Brain microvascular endothelial cell (primary cell): ENCODE results near the gene CRABP2.

ENCODE experiments used
- DNase-seq: peaks from one replicate; pipeline ENCODE4 v3.0.0-alpha.2; 2020
- H3K27ac ChIP-seq: fragments of 250-450 bp; sonication (Bioruptor Pico); 2 replicates; pipeline ENCODE4 v1.5.1; 2020; ENCODE audit warnings: mild to moderate bottlenecking, moderate library complexity
- H3K27me3 ChIP-seq: fragments of 250-450 bp; sonication (Bioruptor Pico); replicated peaks from 2 replicates; pipeline ENCODE4 v1.5.1; 2020; ENCODE audit warnings: mild to moderate bottlenecking
- H3K36me3 ChIP-seq: fragments of 250-450 bp; sonication (Bioruptor Pico); replicated peaks from 2 replicates; pipeline ENCODE4 v1.5.1; 2020; ENCODE audit warnings: mild to moderate bottlenecking
- H3K4me3 ChIP-seq: 2 replicates; pipeline ENCODE4 v1.5.1; 2011; ENCODE audit warnings: low read depth, mild to moderate bottlenecking, control low read depth, low read length, moderate library complexity
- in situ Hi-C: cut with HindIII; loops from 2 replicates; pipeline ENCODE4 v1.10.0; 2017; ENCODE audit warnings: low sequenced_read_pairs, low pct_ligation_motif_present
- TF ChIP-seq, protein P1 (sequence below): IDR thresholded peaks from 2 replicates; pipeline ENCODE4 v1.5.1; 2011; ENCODE audit warnings: low read depth, mild to moderate bottlenecking, moderate library complexity, low read length, control low read depth, inconsistent platforms; ENCODE audit errors: missing control alignments

The CRABP2 gene

DNA sequence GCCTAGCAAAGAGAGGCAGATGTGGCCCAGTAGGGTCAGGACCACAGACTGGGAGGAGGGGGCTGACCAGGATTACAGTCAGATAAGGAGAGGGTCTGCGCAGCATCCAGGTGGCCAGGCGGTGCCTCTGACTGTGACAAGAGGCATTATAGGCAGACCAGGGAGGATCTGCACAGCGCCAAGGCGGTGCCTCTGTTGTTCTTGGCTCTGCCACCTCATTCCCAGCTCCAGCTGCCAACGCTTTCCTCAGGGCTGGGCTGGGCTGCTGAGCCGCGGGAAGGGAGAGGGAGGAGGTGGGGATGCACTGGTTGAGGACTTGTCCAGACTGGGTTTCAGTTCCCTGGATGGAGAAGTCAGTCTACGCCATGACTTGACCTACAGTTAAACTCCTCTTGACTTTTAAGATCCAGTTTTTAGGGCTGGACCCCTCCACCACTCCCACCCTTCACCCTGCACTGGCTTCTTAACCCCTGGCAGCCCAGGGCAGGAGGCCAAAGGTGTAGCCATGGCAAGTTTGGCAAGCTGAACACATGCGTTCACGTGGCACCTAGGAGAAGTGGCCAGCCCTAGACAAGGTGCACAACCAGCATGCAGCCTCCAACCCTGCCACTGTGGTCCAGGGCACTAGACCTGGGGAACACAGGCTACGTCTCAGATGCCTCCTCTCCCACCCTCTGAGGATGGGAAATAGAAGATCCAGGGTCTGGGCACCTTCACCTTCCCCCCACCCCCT is 4.5 kb upstream of the CRABP2 start:
- no peak for DNase-seq
- TF ChIP-seq, protein P1, sequence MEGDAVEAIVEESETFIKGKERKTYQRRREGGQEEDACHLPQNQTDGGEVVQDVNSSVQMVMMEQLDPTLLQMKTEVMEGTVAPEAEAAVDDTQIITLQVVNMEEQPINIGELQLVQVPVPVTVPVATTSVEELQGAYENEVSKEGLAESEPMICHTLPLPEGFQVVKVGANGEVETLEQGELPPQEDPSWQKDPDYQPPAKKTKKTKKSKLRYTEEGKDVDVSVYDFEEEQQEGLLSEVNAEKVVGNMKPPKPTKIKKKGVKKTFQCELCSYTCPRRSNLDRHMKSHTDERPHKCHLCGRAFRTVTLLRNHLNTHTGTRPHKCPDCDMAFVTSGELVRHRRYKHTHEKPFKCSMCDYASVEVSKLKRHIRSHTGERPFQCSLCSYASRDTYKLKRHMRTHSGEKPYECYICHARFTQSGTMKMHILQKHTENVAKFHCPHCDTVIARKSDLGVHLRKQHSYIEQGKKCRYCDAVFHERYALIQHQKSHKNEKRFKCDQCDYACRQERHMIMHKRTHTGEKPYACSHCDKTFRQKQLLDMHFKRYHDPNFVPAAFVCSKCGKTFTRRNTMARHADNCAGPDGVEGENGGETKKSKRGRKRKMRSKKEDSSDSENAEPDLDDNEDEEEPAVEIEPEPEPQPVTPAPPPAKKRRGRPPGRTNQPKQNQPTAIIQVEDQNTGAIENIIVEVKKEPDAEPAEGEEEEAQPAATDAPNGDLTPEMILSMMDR, result no peak
- Histone ChIP-seq H3K4me3 (no peak overlapping the region), H3K27ac (no peak overlapping the region), H3K27me3 (no peaks in the 10 kb centered on the region), H3K36me3 (no peaks in the 10 kb centered on the region)
- in situ Hi-C loops, result no loop called here

DNA sequence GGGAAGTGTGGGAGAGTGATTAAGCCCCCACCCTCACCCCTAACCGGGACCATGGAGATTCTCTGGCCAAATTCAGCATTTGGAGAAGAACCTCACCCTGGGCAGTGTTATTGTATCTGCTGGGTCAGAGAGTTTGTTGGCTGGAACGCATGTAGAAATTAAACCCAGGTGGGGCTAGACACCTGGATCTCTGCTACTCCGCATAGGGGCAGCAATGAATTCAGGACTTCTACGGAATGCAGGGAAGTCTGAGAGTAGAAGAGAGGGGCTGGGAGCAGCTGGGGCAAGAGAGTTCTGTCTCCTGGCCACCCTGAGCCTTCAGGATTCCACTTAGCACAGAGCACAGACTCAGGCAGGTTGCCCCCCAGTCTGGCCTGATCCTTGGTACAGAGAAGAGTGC is 3.6 kb upstream of the CRABP2 start:
- DNase-seq, result no peak
- TF ChIP-seq, protein P1, result no peak
- no peaks in the 10 kb centered on the region for H3K27me3 ChIP-seq
- no peak overlapping the region for H3K4me3 ChIP-seq
- in situ Hi-C loops, result no loop called here
- H3K36me3 ChIP-seq, result no peaks in the 10 kb centered on the region
- H3K27ac ChIP-seq, result no peak overlapping the region

DNA sequence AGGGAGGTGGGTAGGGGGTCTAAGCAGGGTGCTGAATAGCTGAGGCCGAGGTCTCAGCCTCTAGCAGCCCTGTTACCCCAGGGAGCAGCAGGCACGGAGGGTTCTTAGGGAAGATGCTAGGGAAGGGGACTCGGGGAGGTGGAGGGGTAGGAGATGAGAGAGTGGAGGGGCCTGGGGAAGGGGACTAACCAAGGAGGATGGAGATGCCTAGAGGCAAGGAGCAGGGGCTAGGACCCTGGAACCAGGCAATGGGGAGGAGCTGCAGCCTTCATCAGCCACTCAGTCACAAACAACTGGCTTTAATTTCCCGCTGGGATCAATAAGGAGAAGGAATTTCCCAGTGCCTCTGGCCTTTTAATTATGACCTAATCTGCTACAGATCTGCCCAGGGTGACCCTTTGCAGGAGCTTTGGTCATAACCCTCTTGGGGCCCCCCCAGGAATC is 2.9 kb upstream of the CRABP2 start:
- DNase-seq, result no peak
- Histone ChIP-seq H3K4me3 (no peak overlapping the region), H3K27me3 (no peaks in the 10 kb centered on the region), H3K36me3 (no peaks in the 10 kb centered on the region), H3K27ac (no peak overlapping the region)
- TF ChIP-seq, protein P1, result no peak
- in situ Hi-C loops, result no loop called here

DNA sequence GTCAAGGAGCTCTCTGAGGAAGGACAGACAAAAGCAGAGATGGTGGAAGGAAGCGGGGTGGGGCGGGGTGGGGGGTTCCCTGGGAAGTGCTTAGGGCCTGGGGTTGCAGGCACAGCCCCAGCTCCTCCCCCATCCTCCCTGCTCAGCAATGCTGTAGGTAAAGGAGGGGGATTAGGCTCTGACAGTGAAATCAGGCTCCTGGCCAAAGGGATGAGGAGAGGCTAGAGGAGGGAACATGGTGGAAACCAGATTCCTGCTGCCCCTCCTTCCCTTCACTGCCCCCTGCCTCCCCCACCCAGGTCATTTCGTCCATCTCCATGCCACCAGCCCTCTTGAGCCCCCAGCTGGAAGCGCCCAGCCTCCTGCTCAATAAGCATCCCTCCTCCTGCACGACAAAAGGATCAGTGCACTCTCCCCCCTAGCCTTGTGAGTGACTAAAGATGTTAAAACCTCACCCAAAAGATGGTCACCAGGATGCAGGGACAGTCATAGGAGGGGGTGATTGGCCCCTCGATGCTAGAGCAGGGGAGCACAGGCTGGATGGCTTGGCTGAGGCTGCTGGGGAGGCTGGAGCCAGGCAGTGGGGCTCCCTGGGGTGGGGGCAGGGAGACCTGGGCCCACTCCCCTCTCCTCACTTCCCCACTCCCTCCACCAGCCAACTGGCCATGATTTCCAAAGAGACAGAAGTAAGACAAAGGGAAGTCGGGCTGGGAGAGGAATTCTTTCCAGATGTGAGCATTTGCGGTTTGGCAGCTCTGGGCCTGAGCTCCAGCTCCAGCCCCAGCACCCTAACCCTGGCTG is 2.2 kb upstream of the CRABP2 start:
- no peak for DNase-seq

GRCh38 chr1:156706657-156707416 is 1.5 kb upstream of the CRABP2 start:
- Histone ChIP-seq H3K27me3 (no peaks in the 10 kb centered on the region), H3K27ac (no peak overlapping the region), H3K4me3 (peak overlapping the region; percentile 40), H3K36me3 (no peaks in the 10 kb centered on the region)
- in situ Hi-C loops, result no loop called here
- TF ChIP-seq, protein P1, result no peak
- DNase-seq, result no peak

More for the DNA sequence above, 2.2 kb upstream of the CRABP2 start:
- H3K27me3 ChIP-seq, result no peaks in the 10 kb centered on the region
- H3K36me3 ChIP-seq, result no peaks in the 10 kb centered on the region
- in situ Hi-C loops, result no loop called here
- no peak overlapping the region for H3K4me3 ChIP-seq
- H3K27ac ChIP-seq, result no peak overlapping the region
- TF ChIP-seq, protein P1, result no peak
